NCI-H1092 treated with DMSO at 0.1 percent for 48 hours (cell line): ENCODE measurements around the gene ZDHHC8.

Experiments
- DNase-seq: peaks from one replicate; lab custom pipeline; 2025; lab: John Stamatoyannopoulos, UW

Gene ZDHHC8

GRCh38 chr22:20196094-20196842 lies 64.7 kb downstream of the ZDHHC8 start:
- no peak for DNase-seq
